Activated CD4-positive, alpha-beta memory T cell treated with anti-CD3 and anti-CD28 coated beads, Interleukin-2, amount 10 ng/mL, durations not matched to agents 7 days and 5 days (primary cell): ENCODE results near the gene YJEFN3. TPM values are rescaled to one million over a fixed set of nuclear protein-coding genes. Genes with fewer than 3 reads are reported as not detected.

ENCODE experiments used
- CTCF ChIA-PET: fragments of 350-600 bp; sonication (Branson Sonifier 250); formaldehyde crosslinking; loops from one replicate; lab custom pipeline; 2021; ENCODE audit warnings: antibody characterized with exemption, inconsistent platforms; lab: Charles Lee
- POLR2A ChIA-PET: fragments of 350-600 bp; sonication (Branson Sonifier 250); formaldehyde crosslinking; loops from one replicate; lab custom pipeline; 2021; ENCODE audit warnings: antibody characterized with exemption; lab: Charles Lee
- DNase-seq: peaks from one replicate; pipeline ENCODE4 v3.0.0-alpha.2; 2020
- H3K27ac Mint-ChIP-seq: one replicate; pipeline ENCODE4 v1.8.0; 2021; ENCODE audit warnings: mild to moderate bottlenecking, mixed read lengths
- H3K27me3 Mint-ChIP-seq: one replicate; pipeline ENCODE4 v1.8.0; 2021; ENCODE audit warnings: mixed read lengths
- H3K36me3 Mint-ChIP-seq: one replicate; pipeline ENCODE4 v1.8.0; 2021; ENCODE audit warnings: low read depth, mixed read lengths
- H3K4me1 Mint-ChIP-seq: one replicate; pipeline ENCODE4 v1.8.0; 2021; ENCODE audit warnings: mixed read lengths
- H3K4me3 Mint-ChIP-seq: one replicate; pipeline ENCODE4 v1.8.0; 2021; ENCODE audit warnings: mild to moderate bottlenecking, mixed read lengths
- H3K9me3 Mint-ChIP-seq: one replicate; pipeline ENCODE4 v1.8.0; 2021; ENCODE audit warnings: mixed read lengths
- total RNA-seq, 2 experiments: library from RNA; stranded (reverse); gene quantifications; one replicate each; pipeline ENCODE4 v1.2.3, GENCODE V29; 2021

The YJEFN3 gene
- total RNA-seq, 2 experiments from 2014 or later = 8.2 to 8.7 TPM

- H3K4me3 Mint-ChIP-seq = peak overlapping the region; percentile 65
- H3K9me3 Mint-ChIP-seq = no peaks in the 10 kb centered on the region
- H3K27ac Mint-ChIP-seq = peak overlapping the region; percentile 98
- ChIA-PET POLR2A (interaction anchor here (0.8 to 4.5 kb wide), 20 partner anchors 14 to 570 kb away, joined by 3 to 79 read pairs (median 4); partner anchors contain the start of genes BORCS8, DDX49, GATAD2A and NDUFA13), CTCF (interaction anchor here (0.7 to 5.6 kb wide), 17 partner anchors 15 to 298 kb away, joined by 3 to 155 read pairs (median 4); partner anchors contain the start of genes BORCS8, GATAD2A, NDUFA13 and RFXANK)
- H3K27me3 Mint-ChIP-seq = no peaks in the 10 kb centered on the region
- no peak for DNase-seq
- peaks cover 40% of the 10 kb centered on the region for H3K4me1 Mint-ChIP-seq
- peaks cover 27% of the 10 kb centered on the region for H3K36me3 Mint-ChIP-seq
Measured at GRCh38 chr19:19489804-19490204, 38.9 kb upstream of the YJEFN3 start.

GRCh38 chr19:19490214-19490968 is 38.3 kb upstream of the YJEFN3 start:
- POLR2A ChIA-PET = interaction anchor here (0.8 to 4.5 kb wide), 18 partner anchors 14 to 571 kb away, joined by 3 to 79 read pairs (median 8); partner anchors contain the start of genes BORCS8, DDX49, GATAD2A and NDUFA13
- Mint-ChIP-seq H3K27ac (peak overlapping the region; percentile 98), H3K4me3 (no peak overlapping the region), H3K27me3 (no peaks in the 10 kb centered on the region), H3K4me1 (peaks cover 38% of the 10 kb centered on the region), H3K9me3 (no peaks in the 10 kb centered on the region), H3K36me3 (peaks cover 30% of the 10 kb centered on the region)
- peak; percentile 85 for DNase-seq
- CTCF ChIA-PET = interaction anchor here (0.7 to 5.6 kb wide), 25 partner anchors 15 to 350 kb away, joined by 3 to 155 read pairs (median 3); partner anchors contain the start of genes BORCS8, GATAD2A, NDUFA13 and RFXANK

GRCh38 chr19:19491321-19492025 is 37.2 kb upstream of the YJEFN3 start:
- H3K27ac Mint-ChIP-seq = no peak overlapping the region

GRCh38 chr19:19492026-19492610 is 36.6 kb upstream of the YJEFN3 start:
- ChIA-PET CTCF (interaction anchor here (1.1 to 5.6 kb wide), 5 partner anchors 87 to 170 kb away, joined by 3 to 155 read pairs (median 7); partner anchors contain the start of gene GATAD2A), POLR2A (interaction anchor here (1.1 to 4.5 kb wide), 2 partner anchors 23 to 128 kb away, joined by 5 to 79 read pairs; partner anchors contain the start of genes NDUFA13 and TSSK6)
- peaks cover 43% of the 10 kb centered on the region for H3K36me3 Mint-ChIP-seq

More at GRCh38 chr19:19491321-19492025, 37.2 kb upstream of the YJEFN3 start:
- DNase-seq = no peak
- peaks cover 38% of the 10 kb centered on the region for H3K36me3 Mint-ChIP-seq
- H3K9me3 Mint-ChIP-seq = no peaks in the 10 kb centered on the region
- POLR2A ChIA-PET = interaction anchor here (1.0 to 4.5 kb wide), 8 partner anchors 20 to 346 kb away, joined by 3 to 79 read pairs (median 18); partner anchors contain the start of genes BORCS8, GATAD2A and RFXANK
- CTCF ChIA-PET = interaction anchor here (0.6 to 5.6 kb wide), 15 partner anchors 13 to 351 kb away, joined by 3 to 155 read pairs (median 3); partner anchors contain the start of gene GATAD2A
- H3K27me3 Mint-ChIP-seq = no peaks in the 10 kb centered on the region
- peaks cover 37% of the 10 kb centered on the region for H3K4me1 Mint-ChIP-seq
- H3K4me3 Mint-ChIP-seq = no peak overlapping the region

GRCh38 chr19:19493841-19494546 is 34.7 kb upstream of the YJEFN3 start:
- no peak overlapping the region for H3K27ac Mint-ChIP-seq
- CTCF ChIA-PET = interaction anchor here (2.0 to 5.6 kb wide), 2 partner anchors 89 to 128 kb away, joined by 7 to 155 read pairs; partner anchors contain the start of gene GATAD2A

More at GRCh38 chr19:19492026-19492610, 36.6 kb upstream of the YJEFN3 start:
- H3K27me3 Mint-ChIP-seq = no peaks in the 10 kb centered on the region
- DNase-seq = no peak
- H3K27ac Mint-ChIP-seq = no peak overlapping the region
- no peak overlapping the region for H3K4me3 Mint-ChIP-seq
- H3K4me1 Mint-ChIP-seq = peaks cover 35% of the 10 kb centered on the region
- no peaks in the 10 kb centered on the region for H3K9me3 Mint-ChIP-seq

GRCh38 chr19:19495614-19496603 is 32.8 kb upstream of the YJEFN3 start:
- Mint-ChIP-seq H3K4me1 (peaks cover 2% of the 10 kb centered on the region), H3K36me3 (peaks cover 50% of the 10 kb centered on the region), H3K27me3 (no peaks in the 10 kb centered on the region), H3K4me3 (no peak overlapping the region), H3K9me3 (no peaks in the 10 kb centered on the region), H3K27ac (no peak overlapping the region)
- ChIA-PET POLR2A (no interaction called here), CTCF (interaction anchor here (0.5 to 0.7 kb wide), 2 partner anchors 21 to 26 kb away, joined by 3 read pairs; no protein-coding TSS in a partner anchor)
- no peak for DNase-seq

More at GRCh38 chr19:19493841-19494546, 34.7 kb upstream of the YJEFN3 start:
- DNase-seq = no peak
- no peaks in the 10 kb centered on the region for H3K9me3 Mint-ChIP-seq
- no peak overlapping the region for H3K4me3 Mint-ChIP-seq
- H3K36me3 Mint-ChIP-seq = peaks cover 51% of the 10 kb centered on the region
- H3K27me3 Mint-ChIP-seq = no peaks in the 10 kb centered on the region
- POLR2A ChIA-PET = interaction anchor here (1.5 kb wide), 1 partner anchor 128 kb away, joined by 5 read pairs; no protein-coding TSS in a partner anchor
- H3K4me1 Mint-ChIP-seq = peaks cover 19% of the 10 kb centered on the region

GRCh38 chr19:19498255-19498991 is 30.3 kb upstream of the YJEFN3 start:
- Mint-ChIP-seq H3K27me3 (no peaks in the 10 kb centered on the region), H3K4me1 (peaks cover 2% of the 10 kb centered on the region), H3K4me3 (no peak overlapping the region), H3K9me3 (no peaks in the 10 kb centered on the region), H3K27ac (no peak overlapping the region), H3K36me3 (peaks cover 64% of the 10 kb centered on the region)
- CTCF ChIA-PET = no interaction called here
- POLR2A ChIA-PET = no interaction called here
- DNase-seq = no peak

GRCh38 chr19:19499272-19499995 is 29.3 kb upstream of the YJEFN3 start:
- ChIA-PET POLR2A (no interaction called here), CTCF (no interaction called here)
- no peaks in the 10 kb centered on the region for H3K9me3 Mint-ChIP-seq
- no peak overlapping the region for H3K4me3 Mint-ChIP-seq
- no peaks in the 10 kb centered on the region for H3K27me3 Mint-ChIP-seq
- H3K4me1 Mint-ChIP-seq = peaks cover 2% of the 10 kb centered on the region
- H3K27ac Mint-ChIP-seq = no peak overlapping the region
- DNase-seq = no peak
- H3K36me3 Mint-ChIP-seq = peaks cover 63% of the 10 kb centered on the region

- ChIA-PET POLR2A (no interaction called here), CTCF (no interaction called here)
- Mint-ChIP-seq H3K36me3 (peaks cover 56% of the 10 kb centered on the region), H3K4me3 (no peak overlapping the region), H3K27me3 (no peaks in the 10 kb centered on the region), H3K27ac (no peak overlapping the region), H3K9me3 (no peaks in the 10 kb centered on the region), H3K4me1 (no peaks in the 10 kb centered on the region)
- DNase-seq = no peak
Measured at GRCh38 chr19:19500975-19501644, 27.6 kb upstream of the YJEFN3 start.

GRCh38 chr19:19501798-19502197 is 26.9 kb upstream of the YJEFN3 start:
- CTCF ChIA-PET = no interaction called here
- POLR2A ChIA-PET = no interaction called here
- no peak overlapping the region for H3K27ac Mint-ChIP-seq
- H3K4me1 Mint-ChIP-seq = no peaks in the 10 kb centered on the region
- H3K27me3 Mint-ChIP-seq = no peaks in the 10 kb centered on the region
- H3K4me3 Mint-ChIP-seq = no peak overlapping the region
- H3K9me3 Mint-ChIP-seq = no peaks in the 10 kb centered on the region
- DNase-seq = no peak
- peaks cover 55% of the 10 kb centered on the region for H3K36me3 Mint-ChIP-seq
